HTR-8/SVneo (cell line): ENCODE data around the gene RAB6B.
"Not testable (repeated sequence)": the region's sequence is repeated elsewhere in the genome, so short reads cannot be mapped to it uniquely, and the experiment has no call there.

Experiments used
- DNase-seq: peaks from one replicate; pipeline ENCODE4 v3.0.0; 2011; ENCODE audit warnings: low spot score, mixed read lengths; ENCODE audit not compliant: insufficient read length
- FAIRE-seq: peaks from 2 replicates; lab custom pipeline; 2011; peaks lifted over from hg19 to GRCh38; lab: Jason Lieb, UNC

RAB6B gene

DNA sequence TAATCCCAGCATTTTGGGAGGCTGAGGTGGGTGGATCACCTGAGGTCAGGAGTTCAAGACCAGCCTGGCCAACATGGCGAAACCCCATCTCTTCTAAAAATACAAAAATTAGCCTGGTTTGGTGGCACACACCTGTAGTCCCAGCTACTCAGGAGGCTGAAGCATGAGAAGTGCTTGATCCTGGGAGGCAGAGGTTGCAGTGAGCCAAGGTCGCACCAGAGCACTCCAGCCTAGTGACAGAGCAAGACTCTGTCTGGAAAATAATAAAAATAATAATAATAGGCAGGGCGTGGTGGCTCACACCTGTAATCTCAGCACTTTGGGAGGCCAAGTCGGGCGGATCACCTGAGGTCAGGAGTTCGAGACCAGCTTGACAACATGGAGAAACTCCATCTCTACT, 114.9 kb downstream of the RAB6B start:
- FAIRE-seq, DNase-seq: not testable (repeated sequence)

DNA sequence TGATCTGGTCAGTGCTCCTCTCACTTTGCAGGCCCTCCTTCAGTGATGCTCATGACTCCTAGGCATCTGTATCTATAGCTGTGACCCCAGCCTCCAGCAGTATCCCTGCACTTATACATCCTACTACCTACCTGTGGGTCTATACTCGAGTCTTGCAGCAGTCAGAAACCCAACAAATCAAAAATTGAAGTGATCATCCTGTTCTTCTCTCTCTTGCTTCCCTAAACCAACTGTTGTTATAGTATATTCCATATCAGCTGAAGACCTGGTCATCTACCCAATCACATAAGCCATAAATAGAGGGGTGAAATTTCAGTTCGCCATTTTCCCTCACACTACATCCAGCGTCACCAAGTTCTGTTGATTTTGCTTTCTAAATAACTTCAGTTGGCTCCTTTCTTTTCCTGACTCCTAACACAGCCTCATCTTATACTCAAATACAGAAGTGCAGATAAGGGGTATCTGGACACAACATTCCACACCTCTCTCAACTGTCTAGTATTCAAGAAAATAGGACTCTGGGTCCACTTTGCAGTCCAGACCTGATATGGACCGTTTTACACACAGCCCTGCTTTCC, 116.0 kb downstream of the RAB6B start:
- FAIRE-seq (no peak), DNase-seq (no peak)

DNA sequence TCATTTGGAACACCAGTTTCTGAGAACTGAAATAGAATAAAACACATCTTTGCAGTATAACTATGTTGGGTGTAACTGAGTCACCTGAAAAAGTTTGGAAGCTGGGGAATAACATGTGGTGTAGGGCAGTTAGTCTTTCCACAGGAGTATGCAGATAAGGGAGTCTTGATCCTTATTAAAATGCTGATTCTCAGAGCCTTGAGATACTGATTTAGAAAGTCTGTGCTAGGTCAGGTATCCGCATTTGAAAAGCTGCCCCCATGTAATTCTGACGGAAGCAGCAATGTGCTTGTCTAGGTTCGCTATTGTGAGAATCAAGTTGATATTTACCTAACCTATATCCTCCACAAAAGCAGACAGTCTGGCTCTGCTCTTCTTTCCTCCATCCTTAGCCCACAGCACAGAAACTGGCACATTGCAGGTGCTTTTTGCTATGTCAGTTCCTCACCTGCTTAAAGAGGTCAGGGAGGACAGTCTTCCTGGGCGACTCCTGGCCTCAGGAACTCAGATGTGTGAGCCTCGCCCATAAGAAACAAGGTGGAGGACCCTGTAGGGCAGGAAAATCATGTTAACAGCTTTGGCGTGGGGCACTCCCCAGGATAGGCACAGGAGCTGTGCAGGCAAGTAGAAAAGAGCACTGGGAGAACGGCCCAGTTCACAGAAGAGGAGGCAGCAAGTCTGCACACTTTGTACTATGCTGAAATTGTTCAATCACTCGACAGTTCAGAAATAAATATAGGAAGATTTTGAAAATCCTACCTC, 117.7 kb downstream of the RAB6B start:
- DNase-seq (no peak), FAIRE-seq (no peak)

DNA sequence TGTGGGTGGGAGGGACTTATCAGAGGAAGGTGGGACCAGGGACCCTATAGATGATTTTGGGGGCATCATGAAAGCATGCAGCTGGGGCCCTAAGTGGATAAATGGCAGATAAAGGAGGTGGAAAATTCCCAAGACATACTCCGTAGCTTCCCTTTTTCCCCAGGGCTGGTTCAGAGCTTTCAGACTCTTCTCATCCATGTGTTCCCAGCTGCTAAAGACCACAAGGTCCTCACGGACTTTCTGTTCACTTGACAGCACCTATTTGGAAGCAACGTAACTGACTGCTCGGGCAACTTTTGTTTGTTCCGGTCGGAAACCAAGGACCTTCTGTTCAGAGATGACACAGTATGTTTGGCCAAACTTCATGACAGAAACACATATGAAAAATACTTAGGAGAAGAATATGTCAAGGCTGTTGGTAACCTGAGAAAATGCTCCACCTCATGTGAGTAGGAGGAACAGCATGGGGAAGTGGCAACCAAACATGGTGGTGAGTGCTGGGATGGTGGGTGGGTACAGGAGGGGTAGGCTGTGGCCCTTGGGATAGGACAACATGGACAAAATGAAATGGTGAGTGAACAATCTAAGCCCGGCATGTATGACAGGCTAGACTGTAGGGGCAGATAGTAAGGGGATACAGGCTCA, 118.8 kb downstream of the RAB6B start:
- DNase-seq (no peak), FAIRE-seq (no peak)

DNA sequence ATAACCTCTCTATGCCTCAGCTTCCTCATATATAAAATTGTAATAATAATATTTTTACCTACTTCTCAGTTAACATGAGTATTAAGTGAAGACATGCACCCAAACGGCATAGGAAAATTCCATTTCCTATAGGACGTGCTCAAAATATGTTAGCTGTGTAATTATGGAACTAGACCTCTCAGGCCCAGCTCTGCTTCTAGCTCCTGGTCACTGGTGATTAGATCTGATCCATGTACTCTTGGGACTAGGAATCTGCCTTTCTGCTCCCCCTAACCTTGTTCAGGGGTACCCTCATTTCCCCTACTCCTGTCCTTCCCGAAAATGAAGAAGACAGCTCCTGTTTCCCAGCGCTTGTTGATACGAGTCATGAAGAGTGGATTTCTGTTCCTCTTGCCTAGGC, 119.8 kb downstream of the RAB6B start:
- FAIRE-seq (no peak), DNase-seq (no peak)

DNA sequence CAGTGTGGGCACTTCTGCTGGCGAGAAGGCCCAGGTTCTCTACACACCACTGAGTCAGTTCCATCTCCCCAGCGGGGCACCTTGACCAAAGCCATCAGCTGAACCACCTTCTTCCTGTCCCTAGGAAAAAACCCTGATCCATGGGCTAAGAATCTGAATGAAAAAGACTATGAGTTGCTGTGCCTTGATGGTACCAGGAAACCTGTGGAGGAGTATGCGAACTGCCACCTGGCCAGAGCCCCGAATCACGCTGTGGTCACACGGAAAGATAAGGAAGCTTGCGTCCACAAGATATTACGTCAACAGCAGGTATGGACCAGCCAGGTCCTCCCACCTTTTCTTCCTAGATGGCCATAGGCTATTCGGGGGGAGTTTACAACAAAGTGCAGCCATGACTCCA, 120.4 kb downstream of the RAB6B start:
- FAIRE-seq (no peak), DNase-seq (no peak)
